Activated effector memory CD4-positive, alpha-beta T cell treated with anti-CD3 and anti-CD28 coated beads, Interleukin-2, amount 50 U/mL, for 16 hours (primary cell): Measurements from ENCODE around the gene TTF2.
A peak's percentile ranks its signal among the peaks of the same experiment; 100 is the strongest.

Experiments used
- DNase-seq: peaks from one replicate; pipeline ENCODE4 v3.0.0-alpha.2; 2020

The TTF2 gene

GRCh38 chr1:117047271-117047670 lies 12.9 kb upstream of the TTF2 start:
- DNase-seq = no peak

- DNase-seq = no peak
Observed at GRCh38 chr1:117049857-117050256, 10.3 kb upstream of the TTF2 start.

GRCh38 chr1:117051224-117052064 lies 8.7 kb upstream of the TTF2 start:
- DNase-seq = peak; percentile 68

DNA sequence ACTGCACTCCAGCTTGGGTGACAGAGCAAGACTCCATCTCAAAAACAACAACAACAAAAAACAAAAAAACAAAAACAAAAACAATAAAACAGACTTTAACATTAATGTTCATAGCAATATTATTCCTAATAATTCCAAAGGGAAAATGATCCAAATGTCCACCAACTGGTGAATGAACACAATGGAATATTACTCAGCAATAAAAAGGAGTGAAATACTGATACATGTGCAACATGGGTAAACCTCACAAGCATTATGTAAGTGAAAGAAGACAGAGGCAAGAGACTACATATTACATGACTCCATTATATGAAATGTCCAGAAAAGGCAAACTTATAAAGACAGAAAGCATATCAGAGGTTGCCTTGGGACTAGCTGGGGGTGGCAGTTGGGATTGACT lies 6.1 kb upstream of the TTF2 start:
- no peak for DNase-seq

DNA sequence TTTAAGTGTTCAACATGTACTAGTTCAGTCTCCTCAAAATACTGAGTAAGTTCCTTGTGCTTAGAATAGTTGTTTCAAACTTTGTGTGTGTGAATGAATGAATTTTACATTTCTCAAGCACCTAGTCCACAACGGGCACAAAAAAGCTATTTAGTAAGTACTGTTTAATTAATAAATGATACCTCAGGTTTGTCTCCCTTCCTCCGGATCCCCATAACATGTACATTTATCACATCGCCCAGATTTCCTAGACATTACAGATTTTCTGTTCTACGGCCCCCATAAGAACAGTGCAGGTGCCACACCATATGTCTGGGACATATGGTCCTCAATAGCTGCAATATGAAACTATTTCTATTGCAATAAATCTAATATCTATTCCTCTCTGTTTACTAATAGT lies 1.3 kb upstream of the TTF2 start:
- no peak for DNase-seq

GRCh38 chr1:117059334-117059677 lies 820 bp upstream of the TTF2 start:
- DNase-seq = peak; percentile 88

DNA sequence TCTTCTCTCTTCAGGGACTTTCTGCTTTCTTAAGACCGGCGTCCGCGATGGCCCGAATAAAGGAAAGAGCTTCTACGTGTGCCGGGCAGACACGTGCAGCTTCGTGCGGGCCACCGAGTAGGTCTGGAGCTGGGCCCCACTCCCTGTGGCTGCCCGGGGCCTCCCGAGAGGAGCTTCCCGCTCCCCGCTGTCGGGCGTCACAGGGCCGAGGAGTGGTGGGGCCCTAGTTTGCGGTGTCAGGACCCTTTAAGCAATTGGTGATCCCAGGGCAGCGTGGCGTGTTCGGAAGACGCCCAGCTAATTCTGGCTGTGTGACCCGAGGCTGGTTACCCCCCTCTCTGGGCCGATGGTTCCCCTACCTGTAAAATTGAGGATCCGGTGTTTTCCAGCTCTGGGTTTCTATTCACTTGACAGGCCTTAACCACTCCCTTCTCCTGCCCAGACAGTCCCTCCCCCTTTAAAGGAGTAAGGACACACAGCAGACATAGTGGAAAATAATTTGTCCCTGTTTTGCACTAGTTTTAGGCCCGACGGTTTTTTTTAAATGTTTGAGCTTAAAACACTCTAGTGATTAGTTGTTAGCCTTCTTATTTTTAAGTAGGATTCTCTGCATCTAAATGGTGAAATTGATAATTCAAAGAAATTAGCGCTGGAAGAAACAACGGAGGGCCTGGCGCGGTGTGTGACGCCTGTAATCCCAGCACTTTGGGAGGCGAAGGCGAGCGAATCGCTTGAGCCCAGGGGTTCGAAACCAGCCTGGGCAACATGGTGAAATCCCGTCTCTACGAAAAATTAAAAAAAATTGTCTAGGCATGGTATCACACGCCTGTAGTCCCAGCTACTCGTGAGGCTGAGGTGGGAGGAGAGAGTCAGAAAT lies 553 bp downstream of the TTF2 start:
- DNase-seq = no peak

DNA sequence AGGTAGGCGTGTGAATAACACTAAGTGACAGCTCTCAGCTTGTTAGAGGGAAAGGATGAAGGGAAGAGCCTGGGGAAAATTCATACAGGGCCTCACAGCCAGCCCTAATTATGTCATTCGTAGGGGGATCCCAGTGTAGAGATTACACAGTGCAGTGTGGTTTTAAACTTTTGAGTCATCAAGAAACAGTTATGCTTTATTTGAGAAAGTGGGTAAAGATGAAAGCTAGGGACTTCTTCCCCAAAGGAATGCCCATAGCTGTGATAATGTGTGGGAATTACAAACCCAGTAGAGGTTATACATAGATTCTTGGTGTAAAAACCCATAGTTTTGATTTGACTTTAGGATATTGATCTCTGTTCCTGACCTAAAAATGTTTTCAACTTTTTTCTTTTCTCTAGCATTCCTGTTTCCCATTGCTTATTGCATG lies 1.9 kb downstream of the TTF2 start:
- DNase-seq = peak; percentile 68

DNA sequence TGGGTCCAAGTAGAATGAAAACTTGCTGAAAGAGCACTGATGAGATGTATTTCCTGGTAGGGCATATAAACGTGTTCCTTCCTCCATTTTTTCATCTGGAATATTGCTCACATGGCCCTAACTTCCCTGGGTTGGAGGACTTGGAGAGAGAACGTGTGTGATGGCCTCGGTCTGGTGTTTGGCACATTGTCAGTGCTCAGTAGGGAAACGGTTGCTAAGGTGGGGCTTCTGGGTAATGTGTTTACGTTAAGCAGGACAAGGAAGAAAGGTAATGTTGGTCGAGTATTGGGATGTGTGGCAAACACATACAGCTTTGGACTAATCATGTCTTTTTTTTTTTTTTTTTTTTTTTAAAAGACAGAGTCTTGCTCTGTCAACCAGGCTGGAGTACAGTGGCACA lies 6.2 kb downstream of the TTF2 start:
- no peak for DNase-seq

DNA sequence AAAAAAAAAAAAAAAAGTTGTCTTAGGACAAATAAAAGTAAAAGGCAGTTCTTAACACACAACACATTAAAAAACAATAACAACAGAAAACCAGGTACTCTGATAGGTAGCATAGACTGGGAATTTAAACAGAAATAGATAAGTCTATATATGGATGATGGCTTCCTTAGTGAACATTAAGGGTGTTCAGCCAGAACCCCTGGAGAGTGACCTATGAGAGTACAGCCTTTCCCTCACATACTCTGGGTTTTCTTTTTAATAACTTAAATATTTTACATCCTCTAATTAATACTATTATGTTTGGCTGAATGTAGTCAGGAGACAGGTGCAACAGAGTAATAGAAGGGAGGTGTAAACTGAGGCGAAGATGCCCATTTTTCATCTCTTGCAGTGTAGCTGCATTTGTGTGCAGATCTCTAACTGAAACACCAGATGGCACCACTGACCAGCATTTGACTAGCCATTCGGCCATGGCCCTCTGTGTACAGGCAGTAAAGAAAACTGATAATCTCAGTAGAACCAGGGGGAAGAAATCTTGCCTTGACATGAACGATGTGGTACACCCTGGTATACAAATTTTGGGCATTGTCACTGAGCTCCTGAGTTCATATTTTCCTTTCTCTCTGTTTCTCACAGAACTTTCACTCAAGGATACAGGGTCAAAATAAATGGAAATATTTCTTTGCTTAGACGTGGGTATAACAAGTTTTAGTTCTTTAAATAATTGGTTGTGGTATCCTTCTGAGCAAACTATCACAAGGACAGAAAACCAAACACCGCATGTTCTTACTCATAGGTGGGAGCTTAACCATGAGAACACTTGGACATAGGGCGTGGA lies 7.6 kb downstream of the TTF2 start:
- peak; percentile 76 for DNase-seq

DNA sequence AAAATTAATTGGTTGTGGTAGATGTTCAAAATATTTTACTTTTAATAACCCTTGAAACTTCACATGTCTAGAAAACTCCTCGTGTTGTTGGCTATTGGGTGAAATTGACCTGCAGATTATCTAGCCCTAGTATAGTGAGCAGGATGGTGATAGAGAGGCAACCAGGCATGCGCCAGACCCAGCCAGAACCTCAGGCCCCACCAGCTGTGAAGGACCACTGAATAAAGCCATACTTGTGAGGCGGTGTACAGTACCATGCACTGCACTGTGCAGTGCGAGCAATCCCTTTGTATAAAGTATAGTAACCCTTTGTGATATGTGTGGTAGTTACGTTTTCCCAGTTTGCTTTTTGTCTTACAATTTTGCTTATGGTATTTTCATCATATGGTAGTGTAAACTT lies 8.5 kb downstream of the TTF2 start:
- DNase-seq = no peak

DNA sequence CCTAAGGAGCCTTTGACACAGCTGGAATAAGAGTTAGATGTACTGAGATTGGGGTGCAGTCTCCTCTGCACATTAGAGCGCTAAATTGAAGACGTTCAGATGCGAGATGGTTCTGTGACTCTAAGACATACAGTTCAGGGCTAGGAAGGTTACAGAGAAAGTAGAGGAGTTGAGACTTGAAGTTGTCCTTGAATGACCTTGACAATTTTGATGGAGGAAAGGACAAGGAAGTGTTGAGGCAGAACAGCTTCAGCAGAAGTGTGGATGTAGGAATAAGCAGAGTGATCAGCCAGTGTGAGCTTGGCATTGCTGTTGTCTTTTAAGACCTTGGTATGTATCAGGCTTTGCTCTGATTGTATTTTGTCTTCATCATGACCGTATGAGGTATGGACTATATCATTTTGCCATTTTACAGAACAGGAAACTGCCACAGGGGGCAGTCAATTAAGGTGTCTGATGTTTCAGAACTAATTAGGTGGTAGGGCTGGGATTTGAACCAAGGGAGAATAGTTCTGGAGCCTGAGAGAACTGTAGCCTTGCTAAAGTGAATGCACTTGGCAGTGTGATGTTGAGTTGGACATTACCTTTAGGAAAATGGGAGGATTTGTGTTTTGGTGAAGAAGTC lies 9.2 kb downstream of the TTF2 start:
- DNase-seq = no peak

DNA sequence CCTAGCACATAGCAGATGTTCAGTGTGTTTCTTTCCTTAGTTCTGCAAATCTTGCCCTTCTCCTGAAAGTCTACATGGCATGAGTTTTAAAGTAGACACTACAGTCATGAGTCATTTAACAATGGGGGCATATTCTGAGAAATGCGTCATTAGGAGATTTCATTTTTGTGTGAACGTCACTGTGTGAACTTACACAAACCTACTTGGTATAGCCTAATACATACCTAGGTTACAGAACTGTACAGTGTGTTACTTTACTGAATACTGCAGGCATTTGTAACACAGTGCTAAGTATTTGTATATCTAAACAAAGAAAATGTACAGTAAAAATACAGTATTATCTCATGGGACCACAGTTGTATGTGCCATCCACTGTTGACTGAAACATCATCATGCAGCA lies 10.0 kb downstream of the TTF2 start:
- no peak for DNase-seq

GRCh38 chr1:117076648-117077047 lies 16.5 kb downstream of the TTF2 start:
- no peak for DNase-seq

- DNase-seq = peak; percentile 79
Observed at GRCh38 chr1:117077267-117077666, 17.1 kb downstream of the TTF2 start.

GRCh38 chr1:117079737-117080136 lies 19.6 kb downstream of the TTF2 start:
- DNase-seq = no peak

DNA sequence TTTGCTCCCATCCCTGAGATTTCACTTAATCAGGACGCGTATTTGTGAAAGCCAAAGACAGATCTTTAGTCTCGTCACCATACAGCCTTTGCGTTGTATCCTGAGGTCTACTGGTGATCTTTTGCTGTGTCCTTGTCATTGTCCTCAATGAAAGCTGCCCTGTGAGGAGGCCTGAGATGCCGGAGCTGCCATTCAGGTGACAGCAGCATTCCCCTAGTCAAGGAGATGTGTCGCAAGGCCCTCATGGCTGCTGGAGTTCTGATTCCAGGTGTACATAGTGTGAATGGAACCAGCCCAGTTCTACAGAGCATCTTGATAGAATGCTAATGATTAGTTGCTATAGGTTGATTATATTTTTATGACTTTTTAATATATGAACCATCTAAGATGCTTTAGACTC lies 24.1 kb downstream of the TTF2 start:
- no peak for DNase-seq

DNA sequence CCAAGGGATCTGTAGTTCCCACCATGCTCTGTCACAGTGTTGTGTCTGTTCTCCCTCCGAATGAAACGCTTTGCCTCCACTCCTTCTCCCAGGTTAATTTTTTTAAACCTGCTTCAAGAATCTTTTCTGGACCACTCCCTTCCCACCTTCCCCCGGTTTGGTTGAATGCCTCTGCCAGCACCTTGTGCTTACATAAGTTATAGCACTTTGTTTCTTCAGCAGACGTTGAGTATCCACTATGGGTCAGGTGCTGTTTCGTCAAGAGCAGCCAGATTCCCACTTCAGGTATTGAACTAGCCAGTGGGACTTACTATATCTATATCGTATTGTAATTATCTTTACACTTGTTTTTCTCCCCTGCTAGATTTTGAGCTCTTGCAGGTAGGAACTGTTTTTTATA lies 27.6 kb downstream of the TTF2 start:
- DNase-seq = no peak

DNA sequence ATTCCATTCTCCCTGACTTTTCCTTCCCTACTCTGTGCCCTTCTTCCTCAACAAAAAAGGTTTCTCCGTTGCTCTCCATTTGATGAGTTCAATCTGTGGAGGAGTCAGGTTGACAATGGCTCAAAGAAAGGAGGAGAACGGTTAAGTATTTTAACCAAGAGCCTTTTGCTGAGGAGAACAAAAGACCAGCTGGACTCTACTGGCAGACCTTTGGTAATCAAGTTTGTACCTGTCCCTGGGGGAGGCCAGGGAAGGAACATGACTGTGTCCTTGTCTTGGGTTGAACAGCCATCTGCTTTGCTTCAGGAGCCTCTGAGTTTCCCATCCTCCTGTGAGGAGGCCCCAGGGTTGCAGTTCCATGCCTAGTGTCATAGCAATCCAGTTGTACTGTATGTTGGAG lies 29.9 kb downstream of the TTF2 start:
- no peak for DNase-seq

DNA sequence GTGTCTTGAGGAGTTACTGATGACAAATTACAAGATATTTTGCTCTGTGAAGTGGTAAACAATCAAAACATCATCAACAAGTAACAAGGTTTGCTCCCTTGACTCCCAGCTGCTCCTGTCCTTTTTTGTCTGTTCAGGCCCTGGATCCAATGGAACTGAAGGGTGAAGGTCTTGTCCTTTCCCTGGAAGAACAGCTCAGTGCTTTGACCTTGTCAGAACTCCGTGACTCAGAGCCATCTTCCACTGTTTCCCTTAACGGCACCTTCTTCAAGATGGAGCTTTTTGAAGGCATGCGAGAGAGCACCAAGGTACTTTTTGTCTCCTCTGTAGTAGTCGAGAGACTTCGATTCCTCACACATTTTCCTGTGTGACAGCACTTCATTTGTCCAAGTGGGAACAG lies 32.5 kb downstream of the TTF2 start:
- DNase-seq = no peak

- no peak for DNase-seq
Observed at GRCh38 chr1:117093091-117093534, 33.0 kb downstream of the TTF2 start.

DNA sequence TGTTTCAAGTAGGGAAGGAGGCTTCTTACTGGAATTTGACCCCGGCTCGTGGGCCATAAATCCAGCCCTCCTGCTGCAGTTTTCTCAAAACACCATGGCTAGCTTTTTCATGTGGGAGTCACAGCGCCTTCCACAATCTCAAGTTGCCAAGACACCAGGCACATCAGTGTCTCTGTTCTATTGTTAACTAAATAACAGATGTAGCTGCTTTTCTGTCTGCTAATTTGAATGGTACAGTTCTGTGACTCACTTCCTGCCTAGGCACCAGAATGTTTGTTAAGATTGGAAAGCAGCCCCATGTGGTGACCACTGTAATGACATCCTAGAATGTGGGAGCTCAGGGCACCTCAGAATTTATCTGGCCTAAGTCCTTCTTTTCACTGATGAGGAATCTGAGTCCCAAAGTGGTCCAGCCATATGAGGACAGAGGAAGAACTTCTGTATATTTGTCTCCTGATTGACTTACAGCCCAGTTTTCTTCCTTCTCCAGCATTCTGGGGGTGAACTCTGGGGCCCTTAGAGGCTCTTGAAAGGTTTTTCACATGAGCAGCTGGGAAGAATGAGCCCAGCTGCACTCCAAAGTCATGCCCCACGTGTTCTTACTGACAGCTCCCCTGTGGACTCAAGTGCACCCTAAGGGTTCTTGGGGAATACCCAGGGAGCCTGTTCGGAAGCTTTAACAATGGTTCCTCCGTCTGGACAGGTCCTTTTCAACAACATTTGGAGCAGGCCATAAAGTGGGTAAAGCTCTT lies 33.9 kb downstream of the TTF2 start:
- DNase-seq = peak; percentile 72
